NCI-H146 (cell line): ENCODE results near the gene CYP4B1.
"Not testable (repeated sequence)": the region's sequence is repeated elsewhere in the genome, so short reads cannot be mapped to it uniquely, and the experiment has no call there.

Experiments
- DNase-seq: peaks from one replicate; lab custom pipeline; 2025; lab: John Stamatoyannopoulos, UW

CYP4B1 gene

GRCh38 chr1:46798810-46799209, at the start of gene CYP4B1:
Gene CYP4B1 (plus strand): TSS chr1:46799046. CDS start chr1:46799082, 36 bp downstream.
- DNase-seq = no peak

- DNase-seq = no peak
Measured at GRCh38 chr1:46749404-46749803, 49.4 kb upstream of the CYP4B1 start.

- no peak for DNase-seq
Measured at GRCh38 chr1:46749921-46750404, 48.9 kb upstream of the CYP4B1 start.

GRCh38 chr1:46753985-46754384, 44.9 kb upstream of the CYP4B1 start:
- DNase-seq = no peak

GRCh38 chr1:46754707-46755106, 44.1 kb upstream of the CYP4B1 start:
- DNase-seq = not testable (repeated sequence)

GRCh38 chr1:46755121-46755520, 43.7 kb upstream of the CYP4B1 start:
- DNase-seq = no peak

- DNase-seq = peak; percentile 55
Measured at GRCh38 chr1:46757247-46757955, 41.4 kb upstream of the CYP4B1 start.

- DNase-seq = no peak
Measured at GRCh38 chr1:46757956-46758528, 40.8 kb upstream of the CYP4B1 start.

GRCh38 chr1:46760558-46761166, 38.2 kb upstream of the CYP4B1 start:
- DNase-seq = no peak

- no peak for DNase-seq
Measured at GRCh38 chr1:46761740-46762139, 37.1 kb upstream of the CYP4B1 start.

- no peak for DNase-seq
Measured at GRCh38 chr1:46764402-46764801, 34.4 kb upstream of the CYP4B1 start.

- no peak for DNase-seq
Measured at GRCh38 chr1:46767649-46768282, 31.1 kb upstream of the CYP4B1 start.

- DNase-seq = no peak
Measured at GRCh38 chr1:46768445-46768844, 30.4 kb upstream of the CYP4B1 start.

- no peak for DNase-seq
Measured at GRCh38 chr1:46769028-46769740, 29.7 kb upstream of the CYP4B1 start.

- DNase-seq = no peak
Measured at GRCh38 chr1:46770541-46770940, 28.3 kb upstream of the CYP4B1 start.

- DNase-seq = no peak
Measured at GRCh38 chr1:46772571-46772970, 26.3 kb upstream of the CYP4B1 start.

- no peak for DNase-seq
Measured at GRCh38 chr1:46774297-46774696, 24.5 kb upstream of the CYP4B1 start.

GRCh38 chr1:46778456-46778855, 20.4 kb upstream of the CYP4B1 start:
- not testable (repeated sequence) for DNase-seq

GRCh38 chr1:46784666-46785065, 14.2 kb upstream of the CYP4B1 start:
- DNase-seq = no peak

- DNase-seq = not testable (repeated sequence)
Measured at GRCh38 chr1:46788634-46789033, 10.2 kb upstream of the CYP4B1 start.

GRCh38 chr1:46790446-46791101, 8.3 kb upstream of the CYP4B1 start:
- DNase-seq = no peak

- no peak for DNase-seq
Measured at GRCh38 chr1:46793126-46793525, 5.7 kb upstream of the CYP4B1 start.
